HepG2 (cell line): ENCODE measurements around the gene FANK1. TPM values are rescaled to one million over a fixed set of nuclear protein-coding genes. Genes with fewer than 3 reads are reported as not detected.

ENCODE experiments used
- ATAC-seq: fragments of 200-7000 bp; cut with Tn5 transposase; 3 replicates; pipeline ENCODE4 v1.9.1; 2020; ENCODE audit warnings: mild to moderate bottlenecking, moderate library complexity
- BruUV-seq: library from RNA; stranded (reverse); fragments of 400-500 nt; replicated peaks from 2 replicates; lab custom pipeline; 2021; lab: Mats Ljungman, UMichigan
- CTCF ChIA-PET: fragments of 300-600 bp; formaldehyde crosslinking; extraction: SDS; loops from one replicate; lab custom pipeline; 2021; ENCODE audit warnings: low total read pairs, inconsistent platforms, low intra/inter-chr PET ratio; lab: Yijun Ruan, JAX
- POLR2A ChIA-PET: fragments of 350-600 bp; sonication (Branson Sonifier 250); formaldehyde crosslinking; loops from one replicate; lab custom pipeline; 2020; ENCODE audit warnings: antibody characterized with exemption, inconsistent platforms; lab: Yijun Ruan, JAX
- DNase-seq: peaks from one replicate; pipeline ENCODE4 v3.0.0-alpha.2; 2015; ENCODE audit warnings: low spot score
- FAIRE-seq: peaks from 3 replicates; lab custom pipeline; 2011; peaks lifted over from hg19 to GRCh38; lab: Jason Lieb, UNC
- H2AFZ ChIP-seq: one replicate; pipeline ENCODE4 v1.6.1; 2011; ENCODE audit warnings: low read length, inconsistent platforms
- H3K27ac ChIP-seq: fragments of 300-600 bp; 3 replicates; pipeline ENCODE4 v1.8.0; 2011; ENCODE audit warnings: mixed run types, mild to moderate bottlenecking, mixed read lengths, low read length, inconsistent platforms; ENCODE audit not compliant: insufficient read depth; ENCODE audit errors: extremely low read length
- H3K27me3 ChIP-seq, 2 experiments: fragments of 200-600 bp in 1 of 2; 2 replicates in 1 of 2; 3 replicates in 1 of 2; pipeline versions ENCODE4 v1.6.0 to v1.8.0; 2011; ENCODE audit warnings: low read length in 2 of 2, mild to moderate bottlenecking in 2 of 2, moderate library complexity in 2 of 2, inconsistent platforms in 1 of 2; ENCODE audit not compliant: insufficient read depth in 2 of 2, control insufficient read depth in 1 of 2
- H3K36me3 ChIP-seq, 2 experiments: fragments of 200-600 bp in 1 of 2; replicated peaks in 1 of 2; 2 replicates in 1 of 2; 3 replicates in 1 of 2; pipeline versions ENCODE4 v1.5.1 to v1.8.0; 2011; ENCODE audit warnings: low read length in 2 of 2, inconsistent platforms in 1 of 2; ENCODE audit not compliant: insufficient read depth in 2 of 2, control insufficient read depth in 1 of 2
- H3K4me1 ChIP-seq: 2 replicates; pipeline ENCODE4 v1.5.1; 2012; ENCODE audit warnings: low read length, inconsistent platforms; ENCODE audit not compliant: insufficient read depth
- H3K4me2 ChIP-seq: 2 replicates; pipeline ENCODE4 v1.6.0; 2011; ENCODE audit warnings: low read depth, low read length, inconsistent platforms
- H3K4me3 ChIP-seq, 3 experiments: fragments of 200-600 bp in 1 of 3; sonication (generic), shearing (Covaris generic) in 1 of 3; replicated peaks in 1 of 3; 2 replicates each; pipeline ENCODE4 v1.5.1; 2011 to 2016; ENCODE audit warnings: low read length in 3 of 3, inconsistent platforms in 2 of 3, low read depth in 2 of 3, mild to moderate bottlenecking in 2 of 3, control low read depth in 1 of 3, mixed read lengths in 1 of 3; ENCODE audit not compliant: insufficient read depth in 1 of 3
- H3K79me2 ChIP-seq: one replicate; pipeline ENCODE4 v1.6.1; 2011; ENCODE audit warnings: low read length, inconsistent platforms; ENCODE audit not compliant: insufficient read depth
- H3K9ac ChIP-seq: 2 replicates; pipeline ENCODE4 v1.6.0; 2011; ENCODE audit warnings: mild to moderate bottlenecking, low read depth, low read length, inconsistent platforms; ENCODE audit not compliant: insufficient read depth
- H3K9me3 ChIP-seq: 2 replicates; pipeline ENCODE4 v1.5.1; 2012; ENCODE audit warnings: mild to moderate bottlenecking, low read length
- H4K20me1 ChIP-seq: 2 replicates; pipeline ENCODE4 v1.6.0; 2011; ENCODE audit warnings: inconsistent platforms, mild to moderate bottlenecking, low read length, moderate library complexity; ENCODE audit not compliant: insufficient read depth
- ATM ChIP-seq: fragments of 450-650 bp; IDR thresholded peaks from 2 replicates; pipeline ENCODE4 v1.7.1; 2017; ENCODE audit warnings: mild to moderate bottlenecking, borderline replicate concordance
- CREB1 ChIP-seq, 2 experiments: fragments of 450-650 bp in 1 of 2; IDR thresholded peaks; 2 replicates each; pipeline ENCODE4 v1.6.1; 2016 to 2017; ENCODE audit warnings: control low read depth in 1 of 2, mild to moderate bottlenecking in 1 of 2, missing compliant biosample characterization in 1 of 2, missing genetic modification characterization in 1 of 2
- GPBP1L1 ChIP-seq: sonication (generic); formaldehyde crosslinking; IDR thresholded peaks from 2 replicates; pipeline ENCODE4 v1.5.0; 2020; ENCODE audit warnings: mild to moderate bottlenecking, missing genetic modification reagents
- NONO ChIP-seq, 2 experiments: fragments of 450-650 bp in 1 of 2; sonication (generic) in 1 of 2; formaldehyde crosslinking in 1 of 2; IDR thresholded peaks in 1 of 2; conservative IDR thresholded peaks in 1 of 2; 2 replicates each; pipeline versions ENCODE4 v1.6.1 to v1.8.0; 2017 to 2022; ENCODE audit warnings: mild to moderate bottlenecking in 1 of 2, missing genetic modification reagents in 1 of 2, moderate library complexity in 1 of 2
- PREB ChIP-seq: sonication (generic); formaldehyde crosslinking; IDR thresholded peaks from 2 replicates; pipeline ENCODE4 v1.4.0; 2020; ENCODE audit warnings: missing genetic modification reagents
- ZNF382 ChIP-seq: sonication (generic); formaldehyde crosslinking; IDR thresholded peaks from 2 replicates; pipeline ENCODE4 v1.5.0; 2020; ENCODE audit warnings: missing genetic modification reagents, mild to moderate bottlenecking, borderline replicate concordance
- ZNF446 ChIP-seq: sonication (generic); formaldehyde crosslinking; IDR thresholded peaks from 2 replicates; pipeline ENCODE4 v1.5.0; 2020; ENCODE audit warnings: mild to moderate bottlenecking, missing genetic modification reagents
- ZNF605 ChIP-seq: sonication (generic); formaldehyde crosslinking; IDR thresholded peaks from 2 replicates; pipeline ENCODE4 v1.8.0; 2022; ENCODE audit warnings: mild to moderate bottlenecking, missing genetic modification reagents
- WGBS: methylation state at CpG from one replicate; pipeline ENCODE4 v1.1.6; 2017; ENCODE audit warnings: low lambda C conversion rate; 5-methylcytosine and 5-hydroxymethylcytosine counted together
- in situ Hi-C: cut with HindIII; loops from 2 replicates; pipeline ENCODE4 v1.10.0; 2017; ENCODE audit warnings: low pct_unique_long_range_greater_than_20kb; ENCODE audit not compliant: extremely low pct_ligation_motif_present
- intact Hi-C: fragments of 100-400 bp; cut with micrococcal nuclease; formaldehyde crosslinking; loops from one replicate; pipeline ENCODE4 v1.10.0; 2022; ENCODE audit not compliant: unreplicated experiment
- polyA plus RNA-seq, 8 experiments: library from polyadenylated mRNA; depleted of rRNA in 3 of 8; stranded (reverse) in 7 of 8; unstranded in 1 of 8; fragments of >200 nt; fragmentation: Illumina TruSeq in 4 of 8; extraction: Trizol in 4 of 8; gene quantifications; 2 replicates each; pipeline versions ENCODE4 v1.2.1 to v1.2.3, GENCODE V29; 2011 to 2016; ENCODE audit warnings: low read depth in 4 of 8, missing spikeins in 1 of 8, mixed read lengths in 1 of 8; ENCODE audit not compliant: insufficient read depth in 1 of 8
- total RNA-seq, 5 experiments: library from RNA; depleted of rRNA; stranded (reverse); fragments of >200 nt; fragmentation: Illumina TruSeq; extraction: Trizol; gene quantifications; 2 replicates each; pipeline ENCODE4 v1.2.3, GENCODE V29; 2016; ENCODE audit warnings: low read depth in 1 of 5

FANK1 gene
- total and polyA plus RNA-seq, 2 of the 13 experiments (the other 11 are each of a cell fraction or from before 2014, with no cell fraction given): 0.22 TPM; not detected in 1

DNA sequence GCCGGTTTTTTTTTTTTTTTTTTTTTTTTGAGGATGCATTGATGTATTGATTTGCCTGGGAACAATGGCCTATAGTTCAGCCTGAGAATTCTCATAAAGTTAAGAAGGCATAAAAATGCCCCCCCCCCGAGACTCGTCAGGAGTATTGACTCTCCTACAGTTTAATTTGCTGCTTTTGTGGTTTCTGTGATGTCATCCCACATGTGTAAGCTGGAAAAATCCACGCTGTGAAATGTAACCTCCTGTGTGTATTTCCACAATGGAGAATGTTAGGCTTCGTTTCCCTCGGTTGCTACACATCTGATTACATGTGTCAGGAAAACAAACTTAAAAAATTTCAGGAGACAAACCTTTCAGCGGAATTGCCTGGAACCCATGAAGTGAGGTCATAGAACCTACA is 117.9 kb downstream of the FANK1 start:
- ATAC-seq: no peak
- Histone ChIP-seq H3K27ac (no peak overlapping the region), H3K4me1 (no peaks in the 10 kb centered on the region), H3K4me3 (no peak overlapping the region), H4K20me1 (no peaks in the 10 kb centered on the region), H3K36me3 (no peaks in the 10 kb centered on the region), H3K9ac (no peak overlapping the region), H3K4me2 (no peak overlapping the region), H2AFZ (no peak overlapping the region), H3K27me3 (peaks cover 0 to 6% of the 10 kb centered on the region in 2 experiments; a peak in 2 of 5 replicates), H3K79me2 (no peaks in the 10 kb centered on the region), H3K9me3 (no peaks in the 10 kb centered on the region)
- WGBS: 15% methylated on average over 7 of the region's 7 CpGs
- CTCF ChIA-PET: no interaction called here
- in situ Hi-C loops (no loop called here), intact Hi-C loops (no loop called here)
- TF ChIP-seq ZNF605 (CRISPR knock-in tag): no peak
- TF ChIP-seq CREB1 (IDR thresholded peaks at IDR 0.05): peak; percentile 14; the same call in 1 of the 2 replicates
- no peak for TF ChIP-seq CREB1 (CRISPR knock-in tag; IDR thresholded peaks at IDR 0.05)
- DNase-seq: no peak
- POLR2A ChIA-PET: no interaction called here
- BruUV-seq: no TSS peak
- no peak for FAIRE-seq

- in situ Hi-C loops: no loop called here
- WGBS: 0% methylated on average over 3 of the region's 3 CpGs
- intact Hi-C loops: no loop called here
- Histone ChIP-seq H3K9me3 (no peaks in the 10 kb centered on the region), H2AFZ (no peak overlapping the region), H4K20me1 (no peaks in the 10 kb centered on the region), H3K4me1 (no peaks in the 10 kb centered on the region), H3K36me3 (no peaks in the 10 kb centered on the region), H3K27ac (no peak overlapping the region), H3K4me3 (no peak overlapping the region), H3K9ac (no peak overlapping the region), H3K79me2 (no peaks in the 10 kb centered on the region), H3K4me2 (no peak overlapping the region), H3K27me3 (peaks cover 0 to 2% of the 10 kb centered on the region in 2 experiments; a peak in 2 of 5 replicates)
- ATAC-seq: no peak
- TF ChIP-seq GPBP1L1 (no peak), ZNF382 (CRISPR knock-in tag) (no peak), PREB (CRISPR knock-in tag) (no peak), ZNF446 (no peak), NONO (IDR thresholded peaks at IDR 0.05) (no peak), NONO (CRISPR knock-in tag; conservative IDR thresholded peaks at IDR 0.05) (no peak), ATM (no peak)
- no peak for DNase-seq
- no peak for FAIRE-seq
- POLR2A ChIA-PET: no interaction called here
- CTCF ChIA-PET: no interaction called here
- no TSS peak for BruUV-seq
These were observed 119.0 kb downstream of the FANK1 start for GRCh38 chr10:126015413-126015812.
